GM19328 (cell line): ENCODE results near the gene BLOC1S4.
"Not testable (repeated sequence)": the region's sequence is repeated elsewhere in the genome, so short reads cannot be mapped to it uniquely, and the experiment has no call there.

Experiments used
- ATAC-seq: cut with Tn5 transposase; IDR thresholded peaks from one replicate; pipeline ENCODE4 v1.9.1; 2021; ENCODE audit warnings: mild to moderate bottlenecking, moderate library complexity; ENCODE audit not compliant: unreplicated experiment

BLOC1S4 gene

GRCh38 chr4:6716958-6717655, 1.1 kb downstream of the BLOC1S4 start:
- ATAC-seq = no peak

GRCh38 chr4:6718932-6719610, 3.1 kb downstream of the BLOC1S4 start:
- ATAC-seq = no peak

- no peak for ATAC-seq
Observed at GRCh38 chr4:6719611-6720179, 3.7 kb downstream of the BLOC1S4 start.

- ATAC-seq = no peak
Observed at GRCh38 chr4:6720202-6720699, 4.3 kb downstream of the BLOC1S4 start.

GRCh38 chr4:6721121-6721520, 5.1 kb downstream of the BLOC1S4 start:
- ATAC-seq = no peak

- ATAC-seq = no peak
Observed at GRCh38 chr4:6722891-6723290, 6.9 kb downstream of the BLOC1S4 start.

GRCh38 chr4:6723851-6724250, 7.9 kb downstream of the BLOC1S4 start:
- ATAC-seq = no peak

- ATAC-seq = no peak
Observed at GRCh38 chr4:6724421-6725111, 8.6 kb downstream of the BLOC1S4 start.

- not testable (repeated sequence) for ATAC-seq
Observed at GRCh38 chr4:6725427-6725961, 9.5 kb downstream of the BLOC1S4 start.

GRCh38 chr4:6727081-6727942, 11.3 kb downstream of the BLOC1S4 start:
- ATAC-seq = no peak

GRCh38 chr4:6727943-6728250, 11.9 kb downstream of the BLOC1S4 start:
- no peak for ATAC-seq

- no peak for ATAC-seq
Observed at GRCh38 chr4:6728320-6729029, 12.5 kb downstream of the BLOC1S4 start.

- no peak for ATAC-seq
Observed at GRCh38 chr4:6730603-6731317, 14.8 kb downstream of the BLOC1S4 start.

GRCh38 chr4:6731318-6731675, 15.3 kb downstream of the BLOC1S4 start:
- ATAC-seq = no peak

- no peak for ATAC-seq
Observed at GRCh38 chr4:6731780-6732179, 15.8 kb downstream of the BLOC1S4 start.

GRCh38 chr4:6732441-6733357, 16.7 kb downstream of the BLOC1S4 start:
- ATAC-seq = no peak

- no peak for ATAC-seq
Observed at GRCh38 chr4:6733358-6734164, 17.6 kb downstream of the BLOC1S4 start.
